ENCODE data around the gene SESN3. TPM values are rescaled to one million over a fixed set of nuclear protein-coding genes. Genes with fewer than 3 reads are reported as not detected.

SESN3 gene
- total RNA-seq, 1 donor from 2014 or later, result 28.2 TPM

- Histone ChIP-seq H3K4me3 (no peak overlapping the region), H3K36me3 (no peaks in the 10 kb centered on the region), H3K4me1 (peaks cover 17% of the 10 kb centered on the region), H3K9me3 (no peaks in the 10 kb centered on the region), H3K27me3 (no peaks in the 10 kb centered on the region), H3K27ac (no peak overlapping the region)
- no peak for DNase-seq (ENCODE audit: extremely low spot score in 2 of 2)
- intact Hi-C loops (cut with DNase I), result no loop called here
- TF ChIP-seq CTCF (IDR thresholded peaks at IDR 0.05), result no peak
- TF ChIP-seq POLR2A (IDR thresholded peaks at IDR 0.05), result no peak
- TF ChIP-seq POLR2AphosphoS5 (IDR thresholded peaks at IDR 0.05; ENCODE audit: insufficient read depth in 1 of 2, low read depth in 1 of 2), result no peak
Observed at GRCh38 chr11:95121698-95122097, 109.3 kb downstream of the SESN3 start.

- Histone ChIP-seq H3K27ac (no peak overlapping the region), H3K4me3 (no peak overlapping the region), H3K36me3 (no peaks in the 10 kb centered on the region), H3K4me1 (peaks cover 17% of the 10 kb centered on the region), H3K9me3 (no peaks in the 10 kb centered on the region), H3K27me3 (no peaks in the 10 kb centered on the region)
- intact Hi-C loops (cut with DNase I), result no loop called here
- no peak for DNase-seq (ENCODE audit: extremely low spot score in 2 of 2)
- TF ChIP-seq POLR2A (IDR thresholded peaks at IDR 0.05) (no peak), POLR2AphosphoS5 (IDR thresholded peaks at IDR 0.05; ENCODE audit: insufficient read depth in 1 of 2, low read depth in 1 of 2) (no peak), CTCF (IDR thresholded peaks at IDR 0.05) (no peak)
Observed at GRCh38 chr11:95119361-95120060, 111.5 kb downstream of the SESN3 start.

GRCh38 chr11:95115597-95115996 is 115.4 kb downstream of the SESN3 start:
- Histone ChIP-seq H3K4me1 (peaks cover 23% of the 10 kb centered on the region), H3K9me3 (no peaks in the 10 kb centered on the region), H3K4me3 (no peak overlapping the region), H3K27me3 (no peaks in the 10 kb centered on the region), H3K27ac (no peak overlapping the region), H3K36me3 (no peaks in the 10 kb centered on the region)
- intact Hi-C loops (cut with DNase I), result no loop called here
- TF ChIP-seq POLR2A (IDR thresholded peaks at IDR 0.05), result no peak
- no peak for TF ChIP-seq POLR2AphosphoS5 (IDR thresholded peaks at IDR 0.05; ENCODE audit: insufficient read depth in 1 of 2, low read depth in 1 of 2)
- TF ChIP-seq CTCF (IDR thresholded peaks at IDR 0.05), result no peak
- no peak for DNase-seq (ENCODE audit: extremely low spot score in 2 of 2)

Other genes with a start within 250 kb of the SESN3 start
- not detected for gene KDM4E, start 205.9 kb downstream of the SESN3 start, total RNA-seq
- gene KDM4F, start 181.8 kb downstream of the SESN3 start, total RNA-seq, result not detected
- gene SRSF8, start 164.3 kb downstream of the SESN3 start, total RNA-seq, result 35.1 TPM
- gene ENDOD1, start 141.4 kb downstream of the SESN3 start, total RNA-seq, result 47.9 TPM

Data from vagina (tissue), 2 donors.